ENCODE measurements around the gene RSBN1L. TPM values are rescaled to one million over a fixed set of nuclear protein-coding genes. Genes with fewer than 3 reads are reported as not detected.
A peak's percentile ranks its signal among the peaks of the same experiment; 100 is the strongest.

Gene RSBN1L
- total RNA-seq, 5 donors from 2014 or later (not counting 1 experiment from before 2014, with no cell fraction given): 27.1 to 35.9 (median 32.4) TPM

DNA sequence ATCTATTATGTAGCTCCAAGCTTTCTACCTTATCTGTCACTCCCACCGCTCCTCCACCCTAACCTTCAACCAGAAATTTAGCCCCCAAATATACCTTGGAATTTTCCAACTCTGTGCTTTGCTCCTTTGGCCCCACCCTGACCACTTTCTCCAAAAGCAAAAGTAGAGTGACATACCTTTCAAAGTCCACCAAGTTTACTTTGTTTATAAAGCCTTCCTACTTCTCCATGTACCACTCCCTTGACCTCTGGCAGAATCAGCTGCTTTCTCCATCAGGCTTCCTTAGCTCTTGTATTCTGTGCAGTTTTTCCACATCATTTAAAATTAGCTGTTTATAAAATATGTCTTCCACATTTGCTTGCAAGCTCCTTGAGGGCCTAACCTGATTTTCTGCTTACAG lies 40.9 kb upstream of the RSBN1L start:
- H3K4me1 ChIP-seq (ENCODE audit: control insufficient read depth in 1 of 2, extremely low read depth in 1 of 2, insufficient read depth in 2 of 2, low read length in 2 of 2): no peaks in the 10 kb centered on the region
- Mint-ChIP-seq H3K9me3 (no peaks in the 10 kb centered on the region), H3K36me3 (no peaks in the 10 kb centered on the region), H3K27ac (no peak overlapping the region), H3K27me3 (no peaks in the 10 kb centered on the region), H3K4me1 (no peaks in the 10 kb centered on the region), H3K4me3 (no peak overlapping the region)
- H3K27ac ChIP-seq (ENCODE audit: low read length): no peak overlapping the region
- H3K27me3 ChIP-seq (replicated peaks in 1 of 2; ENCODE audit: control insufficient read depth in 2 of 2, extremely low read depth in 1 of 2, insufficient read depth in 2 of 2, low read length in 1 of 2): no peaks in the 10 kb centered on the region
- POLR2A ChIA-PET: no interaction called here
- H3K4me3 ChIP-seq (ENCODE audit: control insufficient read depth in 1 of 2, extremely low read depth in 1 of 2, low read length in 1 of 2): no peak overlapping the region
- no peaks in the 10 kb centered on the region for H3K9me3 ChIP-seq
- no peak for DNase-seq
- peaks cover 0 to 6% of the 10 kb centered on the region in 2 donors for H3K36me3 ChIP-seq (ENCODE audit: control insufficient read depth in 2 of 2, extremely low read depth in 1 of 2, insufficient read depth in 1 of 2, low read length in 1 of 2)
- ATAC-seq (replicated peaks in 1 of 4): no peak
- 92% methylated on average over 1 of the region's 1 CpG for WGBS (ENCODE audit: insufficient coverage)
- CTCF ChIA-PET: interaction anchor here (1.0 to 3.1 kb wide), 3 partner anchors 104 to 369 kb away, joined by 3 to 15 read pairs (median 9); no protein-coding TSS in a partner anchor

DNA sequence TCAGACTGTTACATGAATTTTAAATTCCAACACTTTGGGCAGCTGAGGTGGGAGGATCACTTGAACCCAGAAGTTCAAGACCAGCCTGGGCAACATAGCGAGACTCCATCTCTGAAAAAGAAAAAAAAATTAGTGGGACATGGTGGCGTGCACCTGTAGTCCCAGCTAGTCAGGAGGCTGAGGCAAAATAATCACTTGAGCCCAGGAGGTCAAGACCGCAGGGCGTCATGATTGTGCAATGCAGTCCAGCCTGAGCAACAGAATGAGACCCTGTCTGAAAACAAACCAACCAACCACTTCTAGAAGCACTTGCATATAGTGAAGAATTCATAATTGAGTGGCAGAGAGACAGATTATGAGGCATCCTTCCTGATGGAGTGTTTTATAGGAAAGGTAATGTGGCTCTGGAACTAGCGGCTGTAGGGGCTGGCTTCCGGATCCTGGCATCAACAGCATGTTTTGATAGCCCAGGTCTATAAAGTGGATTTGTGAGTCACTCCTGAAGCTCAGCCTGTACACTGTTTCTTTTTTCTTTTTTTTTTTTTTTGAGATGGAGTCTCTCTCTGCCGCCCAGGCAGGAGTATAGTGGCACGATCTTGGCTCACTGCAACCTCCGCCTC lies 40.3 kb upstream of the RSBN1L start:
- DNase-seq: no peak
- ChIA-PET CTCF (interaction anchor here (0.7 to 4.8 kb wide), 12 partner anchors 9 to 109 kb away, joined by 3 to 40 read pairs (median 5); no protein-coding TSS in a partner anchor), POLR2A (interaction anchor here in 1 of 2 donors (0.6 kb wide), 1 partner anchor 18 kb away, joined by 4 read pairs; no protein-coding TSS in a partner anchor)

DNA sequence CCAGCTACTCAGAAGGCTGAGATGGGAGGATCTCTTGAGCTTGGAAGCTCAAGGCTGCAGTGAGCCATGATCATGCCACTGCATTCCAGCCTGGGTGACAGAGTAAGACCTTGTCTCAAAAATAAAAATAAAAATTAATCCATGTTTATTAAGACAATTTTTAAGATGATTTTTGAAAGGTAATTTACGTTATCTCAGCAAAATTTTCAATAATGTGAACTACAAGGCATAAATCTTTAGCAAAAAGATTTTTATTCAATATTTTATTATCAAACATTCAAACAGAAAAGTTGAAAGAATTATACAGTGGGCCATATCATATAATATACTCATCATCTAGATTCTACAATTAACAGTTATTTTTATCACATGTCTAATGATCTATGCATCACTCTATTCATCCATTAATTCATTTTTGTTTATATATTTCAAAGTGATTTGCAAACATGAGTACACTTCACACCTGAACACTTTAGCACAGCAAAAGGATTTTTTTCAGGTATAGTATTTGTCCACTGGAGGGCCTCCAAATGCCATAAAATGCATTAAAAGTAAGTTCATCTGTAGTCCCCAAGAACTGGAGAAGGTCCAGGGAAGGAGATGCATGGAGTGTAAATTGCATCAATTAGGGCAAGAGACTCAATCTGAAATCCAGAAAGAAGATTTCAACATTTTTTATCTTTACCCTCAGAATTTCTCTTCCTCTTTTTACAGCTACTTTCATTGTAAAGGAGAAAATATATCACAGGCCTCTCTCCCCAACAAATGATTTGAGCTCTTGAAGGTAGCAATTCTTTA lies 38.6 kb upstream of the RSBN1L start:
- H3K27ac Mint-ChIP-seq: no peak overlapping the region
- H3K4me1 Mint-ChIP-seq: no peaks in the 10 kb centered on the region
- H3K27ac ChIP-seq (ENCODE audit: low read length): no peak overlapping the region
- ChIA-PET CTCF (interaction anchor here (0.6 to 4.8 kb wide), 17 partner anchors 8 to 378 kb away, joined by 3 to 40 read pairs (median 4); partner anchors contain the start of gene RSBN1L (in 1 of the 2)), POLR2A (interaction anchor here in 1 of 2 donors (0.6 kb wide), 1 partner anchor 272 kb away, joined by 3 read pairs; no protein-coding TSS in a partner anchor)
- H3K4me3 ChIP-seq (ENCODE audit: control insufficient read depth in 1 of 2, extremely low read depth in 1 of 2, low read length in 1 of 2): no peak overlapping the region
- peaks cover 0 to 6% of the 10 kb centered on the region in 2 donors for H3K36me3 ChIP-seq (ENCODE audit: control insufficient read depth in 2 of 2, extremely low read depth in 1 of 2, insufficient read depth in 1 of 2, low read length in 1 of 2)
- DNase-seq (peak in 8 of 35 experiments; percentile 0 to 65 (median 4)), ATAC-seq (replicated peaks in 1 of 4) (peak; percentile 40 to 60 (median 58))
- no CpG with 5 or more reads among the region's 1 CpG for WGBS (ENCODE audit: insufficient coverage)
- no peaks in the 10 kb centered on the region for H3K27me3 ChIP-seq (replicated peaks in 1 of 2; ENCODE audit: control insufficient read depth in 2 of 2, extremely low read depth in 1 of 2, insufficient read depth in 2 of 2, low read length in 1 of 2)
- no peaks in the 10 kb centered on the region for H3K27me3 Mint-ChIP-seq
- H3K9me3 Mint-ChIP-seq: no peaks in the 10 kb centered on the region
- no peaks in the 10 kb centered on the region for H3K4me1 ChIP-seq (ENCODE audit: control insufficient read depth in 1 of 2, extremely low read depth in 1 of 2, insufficient read depth in 2 of 2, low read length in 2 of 2)
- no peaks in the 10 kb centered on the region for H3K9me3 ChIP-seq
- no peak overlapping the region for H3K4me3 Mint-ChIP-seq
- no peaks in the 10 kb centered on the region for H3K36me3 Mint-ChIP-seq

More for the DNA sequence above, 40.3 kb upstream of the RSBN1L start:
- WGBS (ENCODE audit: insufficient coverage): 93% methylated on average over 2 of the region's 9 CpGs
- no peaks in the 10 kb centered on the region for H3K4me1 Mint-ChIP-seq
- no peaks in the 10 kb centered on the region for H3K36me3 Mint-ChIP-seq
- no peaks in the 10 kb centered on the region for H3K9me3 ChIP-seq
- no peak overlapping the region for H3K4me3 Mint-ChIP-seq
- no peaks in the 10 kb centered on the region for H3K9me3 Mint-ChIP-seq
- no peak for ATAC-seq (replicated peaks in 1 of 4)
- no peak overlapping the region for H3K27ac Mint-ChIP-seq
- H3K4me3 ChIP-seq (ENCODE audit: control insufficient read depth in 1 of 2, extremely low read depth in 1 of 2, low read length in 1 of 2): no peak overlapping the region
- H3K36me3 ChIP-seq (ENCODE audit: control insufficient read depth in 2 of 2, extremely low read depth in 1 of 2, insufficient read depth in 1 of 2, low read length in 1 of 2): peaks cover 0 to 6% of the 10 kb centered on the region in 2 donors
- no peaks in the 10 kb centered on the region for H3K27me3 Mint-ChIP-seq
- H3K27me3 ChIP-seq (replicated peaks in 1 of 2; ENCODE audit: control insufficient read depth in 2 of 2, extremely low read depth in 1 of 2, insufficient read depth in 2 of 2, low read length in 1 of 2): no peaks in the 10 kb centered on the region
- no peaks in the 10 kb centered on the region for H3K4me1 ChIP-seq (ENCODE audit: control insufficient read depth in 1 of 2, extremely low read depth in 1 of 2, insufficient read depth in 2 of 2, low read length in 2 of 2)
- no peak overlapping the region for H3K27ac ChIP-seq (ENCODE audit: low read length)

DNA sequence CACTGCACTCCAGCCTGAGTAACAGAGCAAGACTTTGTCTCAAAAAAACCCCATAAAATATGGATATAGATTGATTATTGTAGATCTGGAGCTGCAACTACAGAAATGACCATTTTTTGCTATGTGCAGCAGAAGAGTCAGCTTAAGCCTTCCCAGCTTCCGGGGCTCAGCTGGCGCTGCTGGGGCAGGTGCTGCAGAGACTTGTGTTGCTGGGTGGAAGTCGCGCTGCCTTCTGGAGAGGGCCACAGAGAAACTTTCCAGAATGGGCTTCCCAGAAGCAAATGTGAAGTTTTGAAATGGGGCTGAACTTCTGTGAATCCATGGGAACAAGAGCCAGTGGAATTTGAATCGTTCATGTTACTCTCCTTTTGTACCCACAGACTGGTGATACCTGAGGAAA lies 37.3 kb upstream of the RSBN1L start:
- Histone ChIP-seq H3K9me3 (no peaks in the 10 kb centered on the region), H3K27ac (ENCODE audit: low read length) (no peak overlapping the region), H3K4me1 (ENCODE audit: control insufficient read depth in 1 of 2, extremely low read depth in 1 of 2, insufficient read depth in 2 of 2, low read length in 2 of 2) (no peaks in the 10 kb centered on the region), H3K36me3 (ENCODE audit: control insufficient read depth in 2 of 2, extremely low read depth in 1 of 2, insufficient read depth in 1 of 2, low read length in 1 of 2) (peaks cover 0 to 6% of the 10 kb centered on the region in 2 donors), H3K27me3 (replicated peaks in 1 of 2; ENCODE audit: control insufficient read depth in 2 of 2, extremely low read depth in 1 of 2, insufficient read depth in 2 of 2, low read length in 1 of 2) (no peaks in the 10 kb centered on the region), H3K4me3 (ENCODE audit: control insufficient read depth in 1 of 2, extremely low read depth in 1 of 2, low read length in 1 of 2) (no peak overlapping the region)
- DNase-seq (no peak), ATAC-seq (replicated peaks in 1 of 4) (no peak)
- Mint-ChIP-seq H3K9me3 (no peaks in the 10 kb centered on the region), H3K4me1 (no peaks in the 10 kb centered on the region), H3K27me3 (no peaks in the 10 kb centered on the region), H3K36me3 (no peaks in the 10 kb centered on the region), H3K27ac (no peak overlapping the region), H3K4me3 (no peak overlapping the region)
- POLR2A ChIA-PET: interaction anchor here (0.6 to 0.7 kb wide), 4 partner anchors 40 to 231 kb away, joined by 3 to 6 read pairs (median 5); no protein-coding TSS in a partner anchor
- CTCF ChIA-PET: interaction anchor here (0.6 to 4.8 kb wide), 15 partner anchors 9 to 602 kb away, joined by 3 to 40 read pairs (median 4); partner anchors contain the start of gene RSBN1L (in 1 of the 2)
- WGBS (ENCODE audit: insufficient coverage): 100% methylated on average over 2 of the region's 5 CpGs

DNA sequence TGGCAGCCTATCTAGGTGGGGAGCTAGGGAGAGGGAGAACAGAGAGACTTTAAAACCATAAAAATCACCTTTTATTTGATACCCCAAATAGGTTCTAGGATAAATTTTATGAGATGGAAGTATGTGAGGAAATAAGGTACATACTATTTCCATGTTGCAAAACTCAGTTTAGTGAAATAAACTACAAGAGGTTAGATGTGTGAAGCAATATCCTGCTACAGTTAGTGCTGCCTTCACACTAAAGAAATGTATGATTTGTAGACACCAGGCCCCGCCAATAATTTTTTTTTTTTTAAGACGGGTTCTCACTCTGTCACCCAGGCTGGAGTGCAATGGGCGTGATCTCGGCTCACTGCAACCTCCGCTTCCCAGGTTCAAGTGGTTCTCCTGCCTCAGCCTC lies 34.4 kb upstream of the RSBN1L start:
- H3K36me3 ChIP-seq (ENCODE audit: control insufficient read depth in 2 of 2, extremely low read depth in 1 of 2, insufficient read depth in 1 of 2, low read length in 1 of 2): no peaks in the 10 kb centered on the region
- H3K4me1 ChIP-seq (ENCODE audit: control insufficient read depth in 1 of 2, extremely low read depth in 1 of 2, insufficient read depth in 2 of 2, low read length in 2 of 2): no peaks in the 10 kb centered on the region
- Mint-ChIP-seq H3K4me3 (no peak overlapping the region), H3K27ac (no peak overlapping the region), H3K4me1 (no peaks in the 10 kb centered on the region), H3K9me3 (no peaks in the 10 kb centered on the region), H3K36me3 (no peaks in the 10 kb centered on the region), H3K27me3 (no peaks in the 10 kb centered on the region)
- WGBS (ENCODE audit: insufficient coverage): 87% methylated on average over 4 of the region's 5 CpGs
- ChIA-PET CTCF (interaction anchor here (0.6 to 2.4 kb wide), 2 partner anchors 10 to 227 kb away, joined by 3 to 9 read pairs; no protein-coding TSS in a partner anchor), POLR2A (interaction anchor here in 1 of 2 donors (0.7 kb wide), 1 partner anchor 1620 kb away, joined by 3 read pairs; no protein-coding TSS in a partner anchor)
- DNase-seq (no peak), ATAC-seq (replicated peaks in 1 of 4) (no peak)
- no peaks in the 10 kb centered on the region for H3K9me3 ChIP-seq
- no peak overlapping the region for H3K27ac ChIP-seq (ENCODE audit: low read length)
- H3K4me3 ChIP-seq (ENCODE audit: control insufficient read depth in 1 of 2, extremely low read depth in 1 of 2, low read length in 1 of 2): no peak overlapping the region
- no peaks in the 10 kb centered on the region for H3K27me3 ChIP-seq (replicated peaks in 1 of 2; ENCODE audit: control insufficient read depth in 2 of 2, extremely low read depth in 1 of 2, insufficient read depth in 2 of 2, low read length in 1 of 2)

DNA sequence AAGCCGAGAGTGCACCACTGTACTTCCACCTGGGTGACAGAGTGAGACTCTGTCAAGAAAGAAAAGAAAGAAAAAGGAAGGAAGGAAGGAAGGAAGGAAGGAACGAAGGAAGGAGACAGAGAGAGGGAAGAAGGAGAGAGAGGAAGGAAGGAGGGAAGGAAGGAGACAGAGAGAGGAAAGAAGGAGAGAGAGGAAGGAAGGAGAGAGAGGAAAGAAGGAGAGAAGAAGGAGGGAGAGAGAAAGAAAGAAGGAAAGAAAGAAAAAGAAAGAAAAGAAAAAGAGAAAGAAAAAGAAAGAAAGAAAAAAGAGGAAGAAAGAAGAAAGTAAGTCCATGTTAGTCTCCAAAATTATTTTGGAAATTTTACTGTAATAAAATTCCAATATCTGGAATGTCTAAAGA lies 33.4 kb upstream of the RSBN1L start:
- H3K36me3 Mint-ChIP-seq: no peaks in the 10 kb centered on the region
- no peak for ATAC-seq (replicated peaks in 1 of 4)
- no peak overlapping the region for H3K27ac Mint-ChIP-seq
- CTCF ChIA-PET: no interaction called here
- no peaks in the 10 kb centered on the region for H3K4me1 Mint-ChIP-seq
- no peaks in the 10 kb centered on the region for H3K9me3 Mint-ChIP-seq
- no peaks in the 10 kb centered on the region for H3K9me3 ChIP-seq
- WGBS (ENCODE audit: insufficient coverage): 75% methylated on average over 2 of the region's 2 CpGs
- no peaks in the 10 kb centered on the region for H3K36me3 ChIP-seq (ENCODE audit: control insufficient read depth in 2 of 2, extremely low read depth in 1 of 2, insufficient read depth in 1 of 2, low read length in 1 of 2)
- no peak for DNase-seq
- POLR2A ChIA-PET: no interaction called here
- H3K27ac ChIP-seq (ENCODE audit: low read length): no peak overlapping the region
- no peak overlapping the region for H3K4me3 ChIP-seq (ENCODE audit: control insufficient read depth in 1 of 2, extremely low read depth in 1 of 2, low read length in 1 of 2)
- H3K4me3 Mint-ChIP-seq: no peak overlapping the region
- no peaks in the 10 kb centered on the region for H3K27me3 ChIP-seq (replicated peaks in 1 of 2; ENCODE audit: control insufficient read depth in 2 of 2, extremely low read depth in 1 of 2, insufficient read depth in 2 of 2, low read length in 1 of 2)
- H3K27me3 Mint-ChIP-seq: no peaks in the 10 kb centered on the region
- H3K4me1 ChIP-seq (ENCODE audit: control insufficient read depth in 1 of 2, extremely low read depth in 1 of 2, insufficient read depth in 2 of 2, low read length in 2 of 2): no peaks in the 10 kb centered on the region

All from T-cell (primary cell).